Astrocyte (in vitro differentiated cells and primary cell): Measurements from ENCODE around the gene MARCHF10.

ENCODE experiments used
- CTCF ChIP-seq: IDR thresholded peaks from 2 replicates; pipeline ENCODE4 v1.5.1; 2011; ENCODE audit warnings: low read depth, mild to moderate bottlenecking, inconsistent platforms, low read length, moderate library complexity; ENCODE audit not compliant: insufficient read depth
- EZH2 ChIP-seq: IDR thresholded peaks from 2 replicates; pipeline ENCODE4 v1.6.1; 2012; ENCODE audit warnings: mild to moderate bottlenecking, low read length, inconsistent platforms; ENCODE audit not compliant: insufficient read depth

- no peak for TF ChIP-seq CTCF
- TF ChIP-seq EZH2 = no peak
Observed at GRCh38 chr17:62696256-62696655, 111.9 kb downstream of the MARCHF10 start.
